HG03432 (cell line): ENCODE results near the gene PCNX1.

Experiments
- ATAC-seq: cut with Tn5 transposase; IDR thresholded peaks from one replicate; pipeline ENCODE4 v1.9.1; 2021; ENCODE audit warnings: mild to moderate bottlenecking, moderate library complexity; ENCODE audit not compliant: unreplicated experiment

The PCNX1 gene

DNA sequence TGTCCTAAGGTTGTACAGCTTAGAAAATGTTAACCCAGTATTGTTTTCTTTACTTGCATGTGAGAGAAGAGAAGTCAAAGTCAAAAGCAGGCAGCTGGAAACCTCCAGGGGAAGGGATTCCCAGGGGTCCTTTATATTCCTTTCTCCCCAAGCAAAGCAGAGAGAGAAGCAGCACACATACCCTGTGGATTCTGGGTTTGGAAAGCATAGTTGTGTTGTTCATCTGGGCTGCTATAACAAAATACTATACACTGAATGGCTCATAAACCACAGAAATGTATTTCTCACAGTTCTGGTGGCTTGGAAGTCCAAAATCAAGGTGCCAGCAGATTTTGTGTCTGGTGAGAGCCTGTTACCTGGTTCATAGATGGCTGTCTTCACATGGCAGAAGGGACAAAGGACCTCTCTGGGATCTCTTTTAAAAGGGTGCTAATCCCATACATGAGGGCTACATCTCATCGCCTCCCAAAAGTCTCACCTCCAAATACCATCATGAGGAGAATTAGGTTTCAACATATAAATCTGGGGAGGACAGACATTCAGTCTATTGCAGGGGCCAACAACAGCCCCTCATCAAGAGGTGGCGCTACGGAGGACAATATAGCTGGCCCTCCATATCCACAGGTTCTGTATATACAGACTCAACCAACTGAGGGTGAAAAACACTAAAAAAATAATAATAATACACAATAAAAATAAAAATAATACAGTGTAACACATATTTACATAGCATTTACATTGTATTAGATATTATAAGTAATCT, 19.3 kb upstream of the PCNX1 start:
- ATAC-seq, result no peak

DNA sequence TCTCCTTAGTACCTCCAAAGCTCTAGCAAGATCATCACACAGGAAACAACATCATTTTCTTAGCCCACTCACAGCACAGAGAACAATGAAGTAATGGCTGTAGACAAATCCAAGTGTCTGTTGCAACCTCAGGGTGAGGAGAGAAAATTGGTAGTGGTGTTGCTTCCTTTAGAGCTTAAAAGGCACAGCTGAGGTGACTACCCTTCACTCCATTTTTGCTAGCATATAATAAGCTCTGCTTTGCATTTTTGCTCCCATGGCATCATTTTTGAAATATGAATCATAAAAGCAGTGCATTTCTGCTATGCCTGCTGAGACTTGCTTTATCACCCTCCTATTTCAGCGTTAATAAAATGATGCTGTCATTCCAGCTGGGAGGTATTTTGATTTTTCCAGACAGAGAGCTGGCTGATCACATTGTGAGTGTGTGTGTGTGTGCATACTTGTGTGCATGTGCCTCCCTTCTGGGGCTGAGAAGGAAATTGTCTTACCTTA, 18.5 kb upstream of the PCNX1 start:
- no peak for ATAC-seq

DNA sequence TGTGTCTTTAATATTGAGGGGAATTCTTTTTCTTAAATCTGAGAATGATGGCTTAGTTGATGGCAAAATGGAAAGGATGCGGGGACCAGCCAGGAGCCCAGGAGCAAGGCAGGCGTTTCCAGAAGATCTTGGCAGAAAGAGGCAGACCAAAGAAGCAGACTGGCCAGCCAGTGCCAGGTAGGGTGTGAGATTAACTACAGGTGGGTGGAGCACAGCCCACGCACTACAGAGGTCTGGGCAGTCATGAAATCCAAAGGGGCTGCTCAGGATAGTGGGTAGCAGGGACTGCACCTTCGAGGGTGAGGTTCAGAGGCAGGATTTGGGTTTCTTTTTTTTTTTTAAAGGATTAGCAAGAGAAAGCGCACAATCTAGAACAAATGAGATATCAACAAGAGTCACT, 17.7 kb upstream of the PCNX1 start:
- ATAC-seq, result no peak

DNA sequence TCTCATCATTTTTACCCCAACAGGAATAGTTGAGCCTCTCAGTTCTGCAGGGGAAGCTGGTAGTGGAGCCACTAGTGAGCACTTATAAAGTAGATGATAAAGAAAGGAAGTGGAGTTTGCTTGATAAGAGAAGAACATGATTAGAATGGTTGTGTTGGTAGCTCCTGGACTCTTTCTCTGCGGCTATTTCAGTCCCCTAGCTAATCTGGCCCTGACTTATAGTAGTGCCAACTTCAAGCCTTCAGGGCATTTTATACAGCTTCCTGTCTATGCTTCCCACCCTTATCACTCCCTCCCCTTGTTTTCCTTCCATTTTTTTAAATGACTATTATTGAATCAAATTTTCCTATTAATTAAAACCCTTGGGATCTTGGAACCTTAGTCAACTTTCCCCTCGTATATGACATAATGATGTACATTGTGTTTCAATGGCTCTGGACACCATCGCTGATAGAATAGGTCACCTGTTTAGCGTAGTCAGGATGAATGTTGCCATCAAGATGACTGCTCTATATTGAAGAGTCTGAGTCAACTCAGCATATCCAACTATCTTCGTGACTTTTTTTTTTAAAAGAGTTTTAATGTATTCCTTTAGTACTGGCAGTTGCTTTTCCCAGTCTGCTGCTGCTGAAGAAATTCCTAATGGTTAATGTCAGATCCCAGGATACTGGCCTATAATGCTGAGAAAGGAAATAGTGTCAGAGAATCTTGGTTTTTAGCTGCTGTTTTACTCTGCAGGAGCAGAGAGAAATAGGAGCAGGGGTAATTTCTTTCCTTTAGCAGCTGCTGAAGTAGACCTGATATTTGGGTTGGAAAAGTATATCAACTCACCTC, 16.2 kb upstream of the PCNX1 start:
- ATAC-seq, result no peak

DNA sequence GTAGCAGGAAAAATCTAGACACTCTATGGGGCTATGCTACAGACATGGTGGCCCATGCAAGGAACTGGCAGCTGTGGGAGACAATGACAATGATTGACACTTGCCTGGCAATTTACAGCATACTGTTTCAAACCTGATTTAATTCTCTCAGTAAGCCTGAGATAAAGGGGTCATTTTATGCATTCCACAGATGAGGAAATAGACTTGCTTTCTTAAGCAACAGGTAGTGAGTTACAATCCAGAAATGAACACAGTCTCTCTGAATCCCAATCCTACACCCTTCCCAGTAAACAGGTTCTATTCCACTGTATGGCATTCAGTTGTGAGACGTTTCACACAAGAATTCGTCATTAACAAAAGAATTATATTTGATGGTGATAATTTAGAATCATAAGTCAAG, 15.5 kb upstream of the PCNX1 start:
- no peak for ATAC-seq

- no peak for ATAC-seq
Observed at GRCh38 chr14:70893062-70893845, 14.0 kb upstream of the PCNX1 start.

DNA sequence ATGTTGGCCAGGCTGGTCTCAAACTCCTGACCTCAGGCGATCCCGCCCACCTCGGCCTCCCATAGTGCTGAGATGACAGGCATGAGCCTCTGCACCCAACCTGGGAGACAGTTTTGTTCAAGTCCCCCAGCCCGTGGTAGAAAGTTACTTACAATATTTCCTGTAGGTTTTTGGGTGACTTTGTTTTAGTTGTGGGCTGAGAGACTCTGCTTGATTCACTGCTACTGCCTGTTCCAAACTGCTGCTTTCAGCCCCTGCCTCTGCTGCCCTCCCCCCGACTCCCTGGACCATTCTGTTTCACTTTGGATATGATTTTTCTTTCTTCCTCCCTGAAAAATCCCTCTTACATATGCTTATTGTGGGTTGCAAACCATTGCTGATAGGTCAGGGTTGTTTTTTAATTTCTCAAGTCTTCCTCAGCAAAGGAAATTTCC, 13.4 kb upstream of the PCNX1 start:
- no peak for ATAC-seq

- no peak for ATAC-seq
Observed at GRCh38 chr14:70894868-70895267, 12.4 kb upstream of the PCNX1 start.

- ATAC-seq, result no peak
Observed at GRCh38 chr14:70896317-70896716, 10.9 kb upstream of the PCNX1 start.

- no peak for ATAC-seq
Observed at GRCh38 chr14:70896981-70897380, 10.3 kb upstream of the PCNX1 start.

DNA sequence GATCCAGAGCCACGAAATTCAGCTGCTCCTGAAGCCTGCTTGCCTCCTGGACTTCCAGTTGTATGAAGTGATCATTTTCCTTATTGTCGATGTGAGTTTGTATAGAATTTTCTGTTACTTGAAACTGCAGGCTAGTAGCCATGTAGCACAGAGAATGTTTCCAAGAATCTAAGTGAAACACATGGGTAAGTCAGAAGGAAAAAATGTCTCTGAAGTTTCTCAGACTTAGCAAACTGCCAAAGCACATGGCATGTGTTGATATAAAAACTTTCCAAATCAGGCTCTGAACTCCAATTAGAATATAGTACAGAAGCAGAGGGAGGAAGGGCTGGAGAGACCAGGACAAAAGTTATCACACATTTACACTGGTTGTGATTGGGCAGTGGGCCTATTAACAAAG, 9.8 kb upstream of the PCNX1 start:
- ATAC-seq, result no peak

GRCh38 chr14:70898111-70898745, 9.0 kb upstream of the PCNX1 start:
- ATAC-seq, result no peak

- ATAC-seq, result no peak
Observed at GRCh38 chr14:70901269-70901668, 6.0 kb upstream of the PCNX1 start.

- ATAC-seq, result no peak
Observed at GRCh38 chr14:70902184-70902583, 5.1 kb upstream of the PCNX1 start.

GRCh38 chr14:70904373-70904772, 2.9 kb upstream of the PCNX1 start:
- no peak for ATAC-seq

- no peak for ATAC-seq
Observed at GRCh38 chr14:70905301-70905700, 2.0 kb upstream of the PCNX1 start.

GRCh38 chr14:70906793-70907175, 475 bp upstream of the PCNX1 start:
- peak; percentile 1 for ATAC-seq

- ATAC-seq, result peak; percentile 27
Observed at GRCh38 chr14:70907996-70908934, 1.0 kb downstream of the PCNX1 start.

- no peak for ATAC-seq
Observed at GRCh38 chr14:70908935-70909641, 1.8 kb downstream of the PCNX1 start.
